Ascending aorta (tissue), 2 donors: ENCODE results near the gene CARMIL1. TPM values are rescaled to one million over a fixed set of nuclear protein-coding genes. Genes with fewer than 3 reads are reported as not detected.

Source experiments
- DNase-seq, 2 donors: peaks; one replicate each; pipeline ENCODE4 v3.0.0-alpha.2; 2019; ENCODE audit warnings: low spot score in 2 of 2
- H3K27ac ChIP-seq, 2 donors: fragments of 200-600 bp; sonication (generic); one replicate each; pipeline ENCODE4 v1.5.1; 2016 to 2017; ENCODE audit warnings: mild to moderate bottlenecking in 1 of 2
- H3K27me3 ChIP-seq: fragments of 200-600 bp; sonication (generic); one replicate; pipeline ENCODE4 v1.5.1; 2017
- H3K36me3 ChIP-seq, 2 donors: fragments of 200-600 bp; sonication (generic); one replicate each; pipeline ENCODE4 v1.5.1; 2016
- H3K4me1 ChIP-seq, 2 donors: fragments of 200-600 bp; sonication (generic); one replicate each; pipeline ENCODE4 v1.5.1; 2016 to 2017; ENCODE audit warnings: mild to moderate bottlenecking in 1 of 2
- H3K4me3 ChIP-seq, 2 donors: fragments of 200-600 bp; sonication (generic); one replicate each; pipeline ENCODE4 v1.5.1; 2016 to 2017; ENCODE audit warnings: mild to moderate bottlenecking in 1 of 2
- H3K9me3 ChIP-seq, 2 donors: fragments of 200-600 bp; sonication (generic); one replicate each; pipeline ENCODE4 v1.5.1; 2016
- CTCF ChIP-seq, 3 experiments: fragments of 200-600 bp in 2 of 3; fragments of 450-650 bp in 1 of 3; sonication (generic) in 2 of 3; IDR thresholded peaks; one replicate each; pipeline ENCODE4 v1.5.1; 2016 to 2019; ENCODE audit warnings: antibody characterized with exemption in 3 of 3, mild to moderate bottlenecking in 1 of 3, moderate library complexity in 1 of 3
- intact Hi-C: fragments of 100-400 bp; cut with DNase I; formaldehyde crosslinking; loops from one replicate; pipeline ENCODE4 v1.15.1; 2023
- total RNA-seq: library from RNA; depleted of rRNA; stranded (reverse); fragments of >200 nt; gene quantifications from one replicate; pipeline ENCODE4 v1.1.0, GENCODE V29; 2016

CARMIL1 gene
- total RNA-seq, 1 donor from 2014 or later = 16.1 TPM

DNA sequence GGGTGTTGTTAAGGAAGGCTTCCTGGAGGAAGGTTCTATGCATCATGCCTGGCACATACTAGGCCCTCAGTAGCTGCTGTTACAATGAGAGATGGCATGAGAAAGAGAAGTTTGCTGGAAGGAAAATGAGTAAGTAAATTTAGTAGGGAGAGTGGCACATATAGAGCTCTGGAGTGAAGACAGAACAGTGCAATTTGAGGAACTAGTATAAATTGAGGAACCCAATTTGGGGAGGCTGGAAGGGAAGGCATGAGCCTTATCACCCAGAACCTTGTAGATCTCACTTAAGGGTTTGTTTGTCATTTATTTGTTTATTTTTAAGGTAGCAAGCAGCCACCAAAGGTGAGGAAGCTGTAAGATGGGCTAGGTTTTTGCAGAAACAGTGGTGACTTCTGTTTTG, 285.8 kb downstream of the CARMIL1 start:
- no peaks in the 10 kb centered on the region for H3K4me1 ChIP-seq
- H3K36me3 ChIP-seq = peaks cover 5 to 10% of the 10 kb centered on the region in 2 donors
- H3K27me3 ChIP-seq = no peaks in the 10 kb centered on the region
- H3K27ac ChIP-seq = no peak overlapping the region
- no peak for DNase-seq
- TF ChIP-seq CTCF (IDR thresholded peaks at IDR 0.05) = no peak
- intact Hi-C loops = no loop called here
- no peak overlapping the region for H3K4me3 ChIP-seq
- H3K9me3 ChIP-seq = no peaks in the 10 kb centered on the region

- Histone ChIP-seq H3K9me3 (no peaks in the 10 kb centered on the region), H3K4me3 (no peak overlapping the region), H3K27me3 (no peaks in the 10 kb centered on the region), H3K36me3 (no peaks in the 10 kb centered on the region), H3K4me1 (no peaks in the 10 kb centered on the region), H3K27ac (no peak overlapping the region)
- no peak for TF ChIP-seq CTCF (IDR thresholded peaks at IDR 0.05)
- intact Hi-C loops = no loop called here
- no peak for DNase-seq
These were observed 291.4 kb downstream of the CARMIL1 start for GRCh38 chr6:25570578-25570977.

DNA sequence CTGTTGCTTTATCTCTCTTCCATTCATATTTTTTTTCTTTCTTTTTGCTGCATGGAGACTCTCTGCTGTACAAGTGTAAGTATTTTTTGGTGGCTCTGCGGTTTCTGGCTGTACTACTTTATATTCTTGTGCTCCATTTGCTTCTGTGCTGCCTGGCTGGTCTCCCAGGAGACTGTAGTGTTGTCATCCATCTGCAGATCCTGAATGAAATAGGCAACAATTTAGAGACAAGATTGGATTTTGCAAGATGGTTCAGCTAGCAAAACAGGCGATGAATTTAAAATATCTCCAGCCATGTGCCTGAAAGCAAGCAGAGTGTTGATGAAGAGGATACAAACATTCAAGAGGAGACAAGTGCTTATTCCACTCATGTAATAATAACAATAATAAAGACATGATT, 297.7 kb downstream of the CARMIL1 start:
- H3K27me3 ChIP-seq = no peaks in the 10 kb centered on the region
- H3K4me1 ChIP-seq = no peaks in the 10 kb centered on the region
- DNase-seq = no peak
- no peaks in the 10 kb centered on the region for H3K9me3 ChIP-seq
- intact Hi-C loops = no loop called here
- TF ChIP-seq CTCF (IDR thresholded peaks at IDR 0.05) = no peak
- no peak overlapping the region for H3K27ac ChIP-seq
- peaks cover 6 to 10% of the 10 kb centered on the region in 2 donors for H3K36me3 ChIP-seq
- no peak overlapping the region for H3K4me3 ChIP-seq

DNA sequence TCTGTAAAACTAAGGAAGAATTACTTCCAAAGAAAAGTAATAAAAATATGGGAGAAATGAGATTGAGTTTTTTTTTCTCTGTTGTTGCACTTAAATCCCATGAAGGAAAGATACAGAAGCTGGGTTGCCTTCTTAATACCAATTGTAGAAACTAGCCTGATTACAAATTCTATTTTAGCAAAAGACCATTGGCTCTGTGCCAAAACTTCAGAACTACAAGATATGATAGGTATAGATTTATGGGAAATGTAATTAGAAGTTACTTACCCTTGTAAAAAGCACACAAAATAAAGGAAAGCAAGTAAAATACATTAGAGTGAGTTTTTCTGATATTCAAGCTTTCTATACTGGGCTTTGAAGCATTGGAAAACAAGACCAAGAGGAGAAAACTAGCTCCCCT, 299.4 kb downstream of the CARMIL1 start:
- H3K4me1 ChIP-seq = no peaks in the 10 kb centered on the region
- TF ChIP-seq CTCF (IDR thresholded peaks at IDR 0.05) = no peak
- H3K27ac ChIP-seq = no peak overlapping the region

DNA sequence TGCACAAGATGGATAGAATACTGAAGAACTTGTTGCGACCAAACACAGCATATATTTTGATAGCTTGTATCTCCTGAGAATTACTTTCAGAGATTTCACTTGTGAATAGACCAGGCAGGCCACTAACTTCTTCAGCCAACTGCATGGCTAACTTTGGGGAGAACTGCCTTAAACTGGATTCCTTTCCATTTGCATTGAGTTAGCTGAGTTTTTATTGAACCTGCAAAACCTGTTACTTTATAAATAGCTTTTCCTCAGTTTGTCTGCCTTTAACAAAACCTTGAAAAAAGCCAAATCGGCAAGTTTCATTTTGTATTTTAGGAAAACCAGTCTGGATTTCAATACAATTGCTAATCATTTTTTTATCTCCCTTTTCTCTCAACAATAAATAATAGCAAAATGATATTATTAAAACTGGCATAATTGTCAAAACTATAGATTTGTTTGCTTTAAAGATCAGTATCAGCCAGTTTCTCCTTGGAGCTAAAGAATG, 300.3 kb downstream of the CARMIL1 start:
- Histone ChIP-seq H3K9me3 (no peaks in the 10 kb centered on the region), H3K4me3 (no peak overlapping the region), H3K27me3 (no peaks in the 10 kb centered on the region), H3K27ac (no peak overlapping the region), H3K4me1 (no peaks in the 10 kb centered on the region), H3K36me3 (peaks cover 15 to 24% of the 10 kb centered on the region in 2 donors)
- no peak for DNase-seq
- intact Hi-C loops = no loop called here
- TF ChIP-seq CTCF (IDR thresholded peaks at IDR 0.05) = no peak

More for the DNA sequence above, 299.4 kb downstream of the CARMIL1 start:
- H3K4me3 ChIP-seq = no peak overlapping the region
- H3K27me3 ChIP-seq = no peaks in the 10 kb centered on the region
- no peaks in the 10 kb centered on the region for H3K9me3 ChIP-seq
- intact Hi-C loops = no loop called here
- peaks cover 10 to 17% of the 10 kb centered on the region in 2 donors for H3K36me3 ChIP-seq
- no peak for DNase-seq
